ENCODE measurements around the gene RBP3.

Gene RBP3

DNA sequence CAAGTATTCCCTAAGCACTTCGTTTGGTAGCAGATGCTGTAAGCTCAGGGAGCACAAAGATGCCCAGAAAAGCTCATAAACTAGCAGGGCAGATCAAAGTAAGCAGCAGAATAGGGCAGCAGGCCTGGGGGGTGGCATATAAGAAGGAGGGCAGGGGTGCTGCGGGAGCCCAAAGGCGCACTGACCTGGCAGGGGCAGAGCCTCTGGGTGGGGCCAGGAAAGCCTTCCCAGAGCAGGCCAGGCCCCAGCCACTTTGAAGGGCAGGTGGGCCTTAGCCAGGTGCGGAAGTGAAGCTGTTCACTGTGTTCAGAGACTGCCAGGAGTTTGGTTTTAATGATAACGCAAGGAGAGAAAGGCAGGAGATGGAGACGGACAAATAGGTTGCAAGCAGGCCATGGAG, 44.3 kb upstream of the RBP3 start:
- Histone ChIP-seq H3K4me3 (no peak overlapping the region), H3K27ac (no peak overlapping the region)
- TF ChIP-seq, protein P1, sequence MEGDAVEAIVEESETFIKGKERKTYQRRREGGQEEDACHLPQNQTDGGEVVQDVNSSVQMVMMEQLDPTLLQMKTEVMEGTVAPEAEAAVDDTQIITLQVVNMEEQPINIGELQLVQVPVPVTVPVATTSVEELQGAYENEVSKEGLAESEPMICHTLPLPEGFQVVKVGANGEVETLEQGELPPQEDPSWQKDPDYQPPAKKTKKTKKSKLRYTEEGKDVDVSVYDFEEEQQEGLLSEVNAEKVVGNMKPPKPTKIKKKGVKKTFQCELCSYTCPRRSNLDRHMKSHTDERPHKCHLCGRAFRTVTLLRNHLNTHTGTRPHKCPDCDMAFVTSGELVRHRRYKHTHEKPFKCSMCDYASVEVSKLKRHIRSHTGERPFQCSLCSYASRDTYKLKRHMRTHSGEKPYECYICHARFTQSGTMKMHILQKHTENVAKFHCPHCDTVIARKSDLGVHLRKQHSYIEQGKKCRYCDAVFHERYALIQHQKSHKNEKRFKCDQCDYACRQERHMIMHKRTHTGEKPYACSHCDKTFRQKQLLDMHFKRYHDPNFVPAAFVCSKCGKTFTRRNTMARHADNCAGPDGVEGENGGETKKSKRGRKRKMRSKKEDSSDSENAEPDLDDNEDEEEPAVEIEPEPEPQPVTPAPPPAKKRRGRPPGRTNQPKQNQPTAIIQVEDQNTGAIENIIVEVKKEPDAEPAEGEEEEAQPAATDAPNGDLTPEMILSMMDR (IDR thresholded peaks at IDR 0.05) = no peak
- no peak for DNase-seq (ENCODE audit: low spot score)

DNA sequence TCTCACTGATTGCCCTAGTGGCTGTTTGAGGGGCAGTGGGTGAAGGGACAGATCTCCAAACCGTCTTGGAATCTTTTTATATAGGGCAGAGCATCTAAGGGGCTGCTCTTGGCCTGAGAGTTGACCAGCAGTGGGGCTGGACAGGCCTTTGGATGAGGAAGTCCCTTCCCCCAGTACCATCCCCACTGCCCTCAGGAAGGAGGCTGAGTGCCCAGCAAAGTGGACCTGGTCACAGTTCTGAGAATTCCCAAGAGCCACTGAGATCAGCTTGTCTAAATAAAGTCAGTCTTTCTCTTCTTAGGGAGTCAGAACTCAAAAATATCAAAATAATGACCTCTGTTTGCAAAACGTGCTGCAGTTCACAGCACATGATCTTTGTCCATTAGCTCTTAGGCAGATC, 42.6 kb upstream of the RBP3 start:
- Histone ChIP-seq H3K4me3 (no peak overlapping the region), H3K27ac (no peak overlapping the region)
- TF ChIP-seq, protein P1 (IDR thresholded peaks at IDR 0.05) = no peak
- DNase-seq (ENCODE audit: low spot score) = no peak

DNA sequence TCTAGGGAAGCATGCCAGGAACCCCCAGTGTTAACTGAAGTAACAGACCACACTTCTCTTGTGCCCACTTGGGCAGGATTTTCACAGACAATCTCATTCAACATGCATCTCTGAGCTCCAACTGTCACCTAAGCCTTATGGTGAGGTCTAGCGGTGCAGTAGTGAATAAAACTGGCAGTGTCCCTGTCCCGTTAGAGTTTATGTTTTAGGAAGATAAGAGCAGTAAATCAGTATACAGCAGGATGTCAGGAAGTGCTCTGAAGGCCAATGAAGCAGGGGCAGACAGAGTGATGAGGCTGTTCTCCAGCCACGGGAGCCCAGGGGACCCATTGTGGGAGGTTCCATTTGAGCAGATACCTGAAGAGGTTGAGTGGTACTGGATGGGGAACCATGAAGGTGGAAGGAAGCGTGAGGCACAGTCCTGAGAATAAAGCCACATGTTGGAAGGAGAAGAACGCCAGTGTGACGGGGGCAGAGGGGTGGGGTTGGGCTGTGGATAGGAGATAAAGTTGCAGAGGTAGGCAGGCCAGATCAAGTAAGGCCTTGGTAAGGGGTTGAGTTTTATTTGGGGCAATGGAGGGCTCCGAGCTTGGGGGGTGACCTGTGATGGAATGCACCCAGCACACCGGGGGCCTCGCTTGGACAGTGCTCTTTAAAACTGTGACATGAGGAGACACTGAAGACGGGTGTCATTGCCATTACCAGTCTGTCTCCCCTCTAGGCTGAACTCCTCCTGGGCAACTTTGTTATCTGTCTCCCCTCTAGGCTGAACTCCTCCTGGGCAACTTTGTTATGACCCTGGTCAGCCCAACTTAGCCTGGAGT, 41.6 kb upstream of the RBP3 start:
- no peak for DNase-seq (ENCODE audit: low spot score)
- Histone ChIP-seq H3K4me3 (no peak overlapping the region), H3K27ac (no peak overlapping the region)
- TF ChIP-seq, protein P1 (IDR thresholded peaks at IDR 0.05) = no peak

DNA sequence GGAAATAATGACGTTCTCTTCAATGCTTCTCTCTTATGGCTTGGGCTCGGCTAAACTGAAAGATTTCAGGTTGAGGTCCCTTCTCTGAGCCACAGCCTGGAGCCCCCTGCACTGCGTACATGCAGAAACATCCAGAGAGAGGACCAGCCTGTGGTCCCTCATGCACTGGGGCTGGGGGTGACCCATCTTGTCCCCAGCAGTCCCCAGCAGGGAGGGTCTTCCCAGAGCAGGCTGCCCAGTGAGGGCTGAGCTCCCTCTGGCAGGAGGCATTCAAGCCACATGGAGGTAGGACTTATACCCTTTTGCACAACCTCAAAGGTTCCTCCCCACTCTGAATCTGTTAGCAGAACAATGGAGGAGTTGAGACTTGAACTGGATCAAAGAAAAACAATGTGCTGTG, 40.8 kb upstream of the RBP3 start:
- Histone ChIP-seq H3K4me3 (no peak overlapping the region), H3K27ac (no peak overlapping the region)
- TF ChIP-seq, protein P1 (IDR thresholded peaks at IDR 0.05) = no peak
- DNase-seq (ENCODE audit: low spot score) = no peak

DNA sequence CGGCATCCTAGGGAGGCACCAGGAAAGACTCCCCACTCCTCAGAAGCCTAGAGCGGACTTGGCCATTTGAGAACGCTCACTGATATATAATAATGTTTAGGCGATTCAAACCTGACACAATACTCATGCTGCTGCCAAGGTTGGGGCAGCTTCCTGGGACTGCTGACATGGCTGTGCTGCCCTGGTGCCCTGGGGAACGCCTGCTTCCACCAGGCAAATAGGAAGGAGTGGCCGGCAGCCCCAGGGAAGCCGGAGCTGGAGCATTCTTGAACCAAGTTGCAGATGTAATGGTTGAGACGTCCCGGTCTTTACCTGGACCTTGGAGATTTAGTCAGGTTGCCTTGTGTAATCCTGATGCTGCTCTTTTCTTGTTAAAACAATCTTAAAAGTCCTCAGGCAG, 39.4 kb upstream of the RBP3 start:
- no peak for DNase-seq (ENCODE audit: low spot score)
- TF ChIP-seq, protein P1 (IDR thresholded peaks at IDR 0.05) = no peak
- H3K4me3 ChIP-seq = no peak overlapping the region
- H3K27ac ChIP-seq = no peak overlapping the region

DNA sequence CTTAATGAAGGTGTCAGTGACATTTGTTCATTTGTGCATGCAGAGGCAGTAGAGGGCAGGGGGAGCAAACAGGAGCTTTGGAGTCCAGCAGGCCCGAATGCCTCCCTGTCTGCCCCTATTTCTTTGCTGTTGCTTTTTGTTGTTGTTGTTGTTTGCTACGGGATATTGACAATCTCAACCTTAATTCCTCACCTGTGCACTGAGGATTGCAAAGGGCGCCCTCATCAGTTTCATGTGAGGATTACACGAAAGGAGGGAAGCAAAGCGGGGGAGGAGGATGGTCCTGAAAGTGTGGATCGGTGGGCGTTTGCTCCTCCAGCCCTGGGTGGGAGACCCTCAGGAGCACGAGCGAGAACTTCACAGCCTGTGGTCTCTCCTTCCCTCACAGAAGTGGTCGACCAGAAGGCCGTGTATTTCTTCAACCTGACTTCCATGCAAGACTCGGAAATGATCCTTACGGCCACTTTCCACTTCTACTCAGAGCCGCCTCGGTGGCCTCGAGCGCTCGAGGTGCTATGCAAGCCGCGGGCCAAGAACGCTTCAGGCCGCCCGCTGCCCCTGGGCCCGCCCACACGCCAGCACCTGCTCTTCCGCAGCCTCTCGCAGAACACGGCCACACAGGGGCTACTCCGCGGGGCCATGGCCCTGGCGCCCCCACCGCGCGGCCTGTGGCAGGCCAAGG, 38.6 kb upstream of the RBP3 start:
- no peak for DNase-seq (ENCODE audit: low spot score)
- Histone ChIP-seq H3K4me3 (no peak overlapping the region), H3K27ac (no peak overlapping the region)
- TF ChIP-seq, protein P1 (IDR thresholded peaks at IDR 0.05) = no peak

DNA sequence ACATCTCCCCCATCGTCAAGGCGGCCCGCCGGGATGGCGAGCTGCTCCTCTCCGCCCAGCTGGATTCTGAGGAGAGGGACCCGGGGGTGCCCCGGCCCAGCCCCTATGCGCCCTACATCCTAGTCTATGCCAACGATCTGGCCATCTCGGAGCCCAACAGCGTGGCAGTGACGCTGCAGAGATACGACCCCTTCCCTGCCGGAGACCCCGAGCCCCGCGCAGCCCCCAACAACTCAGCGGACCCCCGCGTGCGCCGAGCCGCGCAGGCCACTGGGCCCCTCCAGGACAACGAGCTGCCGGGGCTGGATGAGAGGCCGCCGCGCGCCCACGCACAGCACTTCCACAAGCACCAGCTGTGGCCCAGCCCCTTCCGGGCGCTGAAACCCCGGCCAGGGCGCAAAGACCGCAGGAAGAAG, 38.1 kb upstream of the RBP3 start:
- H3K27ac ChIP-seq = no peak overlapping the region
- H3K4me3 ChIP-seq = no peak overlapping the region
- TF ChIP-seq, protein P1 (IDR thresholded peaks at IDR 0.05) = no peak
- DNase-seq (ENCODE audit: low spot score) = no peak
